Thoracic aorta (tissue), 2 donors: Measurements from ENCODE around the gene NSMCE4A. TPM values are rescaled to one million over a fixed set of nuclear protein-coding genes. Genes with fewer than 3 reads are reported as not detected.
A peak's percentile ranks its signal among the peaks of the same experiment; 100 is the strongest.
"Not testable (repeated sequence)": the region's sequence is repeated elsewhere in the genome, so short reads cannot be mapped to it uniquely, and the experiment has no call there.

ENCODE experiments used
- ATAC-seq: fragments of 150-250 bp; one replicate; pipeline ENCODE4 v1.8.0; 2017; ENCODE audit warnings: low read depth; ENCODE audit not compliant: insufficient number of reproducible peaks, low FRiP score
- DNase-seq: peaks from one replicate; pipeline ENCODE4 v3.0.0-alpha.2; 2020; ENCODE audit warnings: low spot score
- H3K27ac ChIP-seq, 2 donors: fragments of 200-600 bp; sonication (generic); 1 replicate in 1 of 2; 2 replicates in 1 of 2; pipeline ENCODE4 v1.5.1; 2016; ENCODE audit warnings: mild to moderate bottlenecking in 2 of 2, moderate library complexity in 2 of 2
- H3K27me3 ChIP-seq: fragments of 200-600 bp; sonication (generic); replicated peaks from 2 replicates; pipeline ENCODE4 v1.6.0; 2016; ENCODE audit warnings: mild to moderate bottlenecking; ENCODE audit not compliant: insufficient read depth
- H3K36me3 ChIP-seq: fragments of 200-600 bp; sonication (generic); one replicate; pipeline ENCODE4 v1.5.1; 2016
- H3K4me1 ChIP-seq, 2 donors: fragments of 200-600 bp; sonication (generic); 1 replicate in 1 of 2; 2 replicates in 1 of 2; pipeline versions ENCODE4 v1.5.1 to v1.6.0; 2016; ENCODE audit warnings: low read depth in 2 of 2, mild to moderate bottlenecking in 1 of 2; ENCODE audit not compliant: control insufficient read depth in 1 of 2
- H3K4me3 ChIP-seq: fragments of 200-600 bp; sonication (generic); 2 replicates; pipeline ENCODE4 v1.5.1; 2016; ENCODE audit warnings: mild to moderate bottlenecking
- H3K9me3 ChIP-seq: fragments of 200-600 bp; sonication (generic); 2 replicates; pipeline ENCODE4 v1.5.1; 2016
- total RNA-seq, 2 donors: library from RNA; depleted of rRNA; stranded (reverse); fragments of >200 nt; gene quantifications; one replicate each; pipeline versions ENCODE4 v1.1.0 to v1.2.3, GENCODE V29; 2016
- TF ChIP-seq, protein P1 (sequence below): fragments of 200-600 bp; sonication (generic); IDR thresholded peaks from one replicate; pipeline ENCODE4 v1.5.1; 2019; ENCODE audit warnings: antibody characterized with exemption

Gene NSMCE4A
- total RNA-seq, 2 donors from 2014 or later: 64.0 to 81.1 TPM

DNA sequence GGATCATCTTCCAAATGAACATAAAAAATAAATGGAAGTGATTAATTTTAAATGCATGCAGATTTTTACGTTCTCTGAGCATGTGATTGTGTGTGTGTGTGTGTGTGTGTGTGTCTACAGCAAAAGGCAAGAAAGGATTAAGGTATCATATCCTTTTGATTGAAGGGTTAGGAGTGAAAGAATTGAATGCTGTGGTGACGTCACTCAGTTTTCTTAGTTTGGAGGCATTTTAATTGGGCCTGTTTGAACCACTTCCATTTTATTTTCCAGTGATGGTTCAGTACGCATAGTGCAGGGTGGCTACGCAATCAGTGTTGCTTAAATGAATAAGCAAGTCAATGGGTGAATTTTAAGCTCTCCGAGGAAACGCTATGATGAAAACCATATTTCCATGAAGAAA is 45.2 kb upstream of the NSMCE4A start:
- peak overlapping the region in 1 of 2 donors; percentile 69 for H3K27ac ChIP-seq

DNA sequence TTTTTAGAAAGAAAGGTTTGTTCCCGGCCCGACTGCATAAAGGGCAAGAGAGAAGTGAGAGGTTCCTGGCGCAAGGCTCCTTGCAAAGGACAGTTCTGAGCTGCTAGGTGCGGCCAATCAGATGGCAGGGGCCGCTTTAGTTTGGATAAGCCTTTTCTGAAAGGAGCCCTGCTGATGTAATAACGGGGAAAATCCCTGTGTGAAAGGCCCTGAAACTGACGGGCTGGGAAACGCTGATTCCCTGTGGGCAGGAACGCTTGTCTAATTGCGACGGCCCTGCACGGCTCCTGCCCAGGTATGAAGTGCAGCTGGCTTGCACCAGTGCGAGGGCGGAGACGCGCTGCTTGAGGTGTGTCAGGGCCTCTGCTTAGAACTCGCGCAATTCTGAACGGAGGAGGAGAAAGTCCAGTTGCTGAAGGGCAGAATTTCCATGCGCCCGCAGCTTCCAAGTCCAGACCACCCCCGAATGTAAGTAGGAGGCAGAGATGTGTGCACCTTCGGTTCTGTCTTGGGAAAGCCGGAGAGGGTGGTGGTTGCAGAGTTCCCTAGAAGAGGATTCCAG is 44.5 kb upstream of the NSMCE4A start:
- TF ChIP-seq, protein P1, sequence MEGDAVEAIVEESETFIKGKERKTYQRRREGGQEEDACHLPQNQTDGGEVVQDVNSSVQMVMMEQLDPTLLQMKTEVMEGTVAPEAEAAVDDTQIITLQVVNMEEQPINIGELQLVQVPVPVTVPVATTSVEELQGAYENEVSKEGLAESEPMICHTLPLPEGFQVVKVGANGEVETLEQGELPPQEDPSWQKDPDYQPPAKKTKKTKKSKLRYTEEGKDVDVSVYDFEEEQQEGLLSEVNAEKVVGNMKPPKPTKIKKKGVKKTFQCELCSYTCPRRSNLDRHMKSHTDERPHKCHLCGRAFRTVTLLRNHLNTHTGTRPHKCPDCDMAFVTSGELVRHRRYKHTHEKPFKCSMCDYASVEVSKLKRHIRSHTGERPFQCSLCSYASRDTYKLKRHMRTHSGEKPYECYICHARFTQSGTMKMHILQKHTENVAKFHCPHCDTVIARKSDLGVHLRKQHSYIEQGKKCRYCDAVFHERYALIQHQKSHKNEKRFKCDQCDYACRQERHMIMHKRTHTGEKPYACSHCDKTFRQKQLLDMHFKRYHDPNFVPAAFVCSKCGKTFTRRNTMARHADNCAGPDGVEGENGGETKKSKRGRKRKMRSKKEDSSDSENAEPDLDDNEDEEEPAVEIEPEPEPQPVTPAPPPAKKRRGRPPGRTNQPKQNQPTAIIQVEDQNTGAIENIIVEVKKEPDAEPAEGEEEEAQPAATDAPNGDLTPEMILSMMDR: no peak
- DNase-seq (no peak), ATAC-seq (no peak)
- H3K4me1 ChIP-seq: peaks cover 0 to 9% of the 10 kb centered on the region in 2 donors
- no peaks in the 10 kb centered on the region for H3K27me3 ChIP-seq
- H3K4me3 ChIP-seq: peak overlapping the region; percentile 44
- no peaks in the 10 kb centered on the region for H3K36me3 ChIP-seq
- H3K27ac ChIP-seq: peak overlapping the region in 1 of 2 donors; percentile 40
- no peaks in the 10 kb centered on the region for H3K9me3 ChIP-seq

More for the DNA sequence above, 45.2 kb upstream of the NSMCE4A start:
- no peak for DNase-seq
- TF ChIP-seq, protein P1: no peak
- Histone ChIP-seq H3K27me3 (no peaks in the 10 kb centered on the region), H3K9me3 (no peaks in the 10 kb centered on the region), H3K36me3 (no peaks in the 10 kb centered on the region), H3K4me1 (peaks cover 0 to 7% of the 10 kb centered on the region in 2 donors), H3K4me3 (no peak overlapping the region)
- ATAC-seq: no peak

DNA sequence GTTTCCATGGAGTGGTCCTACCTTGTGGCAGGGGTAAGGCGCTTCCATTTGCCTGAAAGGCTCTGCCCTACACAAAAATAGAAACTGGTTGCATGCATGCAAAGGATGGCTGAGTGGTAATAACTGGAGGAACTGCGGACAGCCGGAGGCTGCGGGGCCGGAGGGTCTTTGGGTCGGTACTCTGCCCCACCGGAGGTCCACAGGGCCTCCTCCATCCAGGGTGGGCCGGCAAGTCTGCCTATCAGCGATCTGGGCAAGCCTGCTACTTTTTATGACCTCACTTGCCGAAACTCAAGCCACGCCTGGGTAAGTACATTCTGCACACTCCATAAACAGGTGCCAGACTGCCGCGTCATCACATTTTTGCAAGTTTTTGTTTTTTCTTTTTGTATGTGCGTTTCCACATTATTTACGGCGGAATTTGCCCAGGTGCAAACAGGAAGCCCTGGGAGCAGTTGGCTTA is 44.0 kb upstream of the NSMCE4A start:
- Histone ChIP-seq H3K27me3 (no peaks in the 10 kb centered on the region), H3K27ac (peak overlapping the region in 1 of 2 donors; percentile 51), H3K4me3 (peak overlapping the region; percentile 44), H3K36me3 (no peaks in the 10 kb centered on the region), H3K9me3 (no peaks in the 10 kb centered on the region), H3K4me1 (peaks cover 0 to 11% of the 10 kb centered on the region in 2 donors)
- TF ChIP-seq, protein P1: no peak
- no peak for DNase-seq
- ATAC-seq: no peak

DNA sequence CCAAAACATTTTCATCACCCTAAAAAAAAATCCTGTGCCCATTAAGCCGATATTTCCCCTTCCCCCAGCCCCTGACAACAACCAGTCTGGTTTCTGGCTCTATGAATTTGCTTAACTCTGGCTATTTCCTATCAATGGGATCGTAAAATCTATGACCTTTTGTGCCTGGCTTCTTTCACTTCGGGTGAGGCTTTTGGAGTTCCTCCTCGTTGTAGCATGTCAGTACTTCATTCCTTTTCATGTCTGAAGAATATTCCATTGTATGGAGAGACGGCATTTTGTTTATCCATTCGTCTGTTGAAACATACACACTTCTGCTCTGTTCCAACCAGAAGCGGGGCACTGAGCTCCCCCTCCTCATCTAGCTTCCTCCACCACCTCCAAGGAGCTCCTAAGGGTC is 43.5 kb upstream of the NSMCE4A start:
- Histone ChIP-seq H3K36me3 (no peaks in the 10 kb centered on the region), H3K27me3 (no peaks in the 10 kb centered on the region), H3K9me3 (no peaks in the 10 kb centered on the region), H3K4me3 (peak overlapping the region; percentile 44), H3K27ac (peak overlapping the region in 1 of 2 donors; percentile 51), H3K4me1 (peaks cover 1 to 14% of the 10 kb centered on the region in 2 donors)
- DNase-seq (no peak), ATAC-seq (no peak)
- TF ChIP-seq, protein P1: no peak

DNA sequence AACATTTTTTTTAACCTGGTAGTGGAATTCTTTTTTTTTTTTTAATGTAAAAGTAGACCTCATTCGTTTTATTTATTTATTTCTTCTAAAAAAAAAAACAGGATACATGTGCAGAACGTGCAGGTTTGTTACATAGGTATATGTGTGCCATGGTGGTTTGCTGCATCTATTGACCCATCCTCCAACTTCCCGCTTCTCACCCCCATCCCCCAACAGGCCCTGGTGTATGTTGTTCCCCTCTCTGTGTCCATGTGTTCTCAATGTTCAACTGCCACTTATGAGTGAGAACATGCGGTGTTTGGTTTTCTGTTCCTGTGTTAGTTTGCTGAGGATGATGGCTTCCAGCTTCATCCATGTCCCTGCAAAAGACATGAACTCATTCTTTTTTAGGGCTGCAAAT is 42.9 kb upstream of the NSMCE4A start:
- H3K36me3 ChIP-seq, H3K4me3 ChIP-seq, H3K27me3 ChIP-seq, DNase-seq, ATAC-seq, H3K27ac ChIP-seq, H3K9me3 ChIP-seq: not testable (repeated sequence)
- H3K4me1 ChIP-seq: peaks cover 5 to 20% of the 10 kb centered on the region in 2 donors
